CD4-positive, alpha-beta T cell treated with Interferon gamma for 1 hour (primary cell): Measurements from ENCODE around the gene RANBP1.
"Not testable (repeated sequence)": the region's sequence is repeated elsewhere in the genome, so short reads cannot be mapped to it uniquely, and the experiment has no call there.

ENCODE experiments used
- DNase-seq: peaks from one replicate; pipeline ENCODE4 v3.0.0-alpha.2; 2020

RANBP1 gene

DNA sequence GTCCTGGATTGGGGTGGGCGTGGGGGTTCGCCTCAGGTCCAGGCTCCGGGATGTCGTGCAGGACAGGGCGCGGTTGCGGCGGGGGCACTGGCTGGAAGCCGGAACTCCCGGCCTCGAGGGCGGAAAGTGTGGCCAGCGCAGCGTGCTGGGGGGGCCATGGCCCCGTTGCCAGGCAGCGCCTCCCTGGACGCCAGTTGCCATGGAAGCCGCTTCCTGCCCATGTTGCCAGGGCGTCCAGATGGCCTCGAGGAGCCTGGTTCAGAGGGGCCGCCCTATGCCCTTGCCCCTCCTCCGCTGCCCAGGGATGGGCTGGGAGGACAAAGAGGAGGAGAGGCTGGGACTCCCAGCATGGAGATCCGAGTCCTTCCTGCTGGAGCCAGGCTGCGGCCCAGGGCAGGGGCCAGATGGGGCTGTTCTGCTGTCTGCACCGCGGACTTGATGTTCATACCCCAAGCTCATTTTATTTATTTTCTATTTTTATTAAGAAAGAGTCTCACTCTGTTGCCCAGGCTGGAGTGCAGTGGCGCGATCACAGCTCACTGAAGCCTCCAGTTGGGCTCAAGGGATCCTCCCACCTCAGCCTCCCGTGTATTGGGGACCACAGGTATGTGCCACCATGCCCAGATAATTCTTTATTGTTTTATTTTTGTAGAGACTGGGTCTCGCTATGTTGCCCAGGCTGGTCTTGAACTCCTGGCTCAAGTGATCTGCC is 39.6 kb downstream of the RANBP1 start:
- no peak for DNase-seq

DNA sequence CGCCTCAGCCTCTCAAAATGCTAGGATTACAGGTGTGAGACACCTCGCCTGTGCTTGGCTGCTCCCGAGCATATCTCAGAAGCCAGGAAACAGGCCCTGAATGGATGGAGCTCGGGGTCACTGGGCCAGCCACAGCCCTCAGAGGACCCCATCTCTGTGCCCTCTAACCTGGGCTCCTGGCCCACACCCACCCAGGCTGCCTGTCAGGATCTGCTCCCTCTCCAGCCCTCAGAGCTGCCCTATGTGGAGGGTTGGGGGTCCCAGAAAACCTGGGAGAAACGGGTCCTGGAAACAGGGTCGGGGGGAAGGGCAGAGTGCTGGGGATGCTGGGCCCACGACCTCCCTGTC is 40.1 kb downstream of the RANBP1 start:
- no peak for DNase-seq

DNA sequence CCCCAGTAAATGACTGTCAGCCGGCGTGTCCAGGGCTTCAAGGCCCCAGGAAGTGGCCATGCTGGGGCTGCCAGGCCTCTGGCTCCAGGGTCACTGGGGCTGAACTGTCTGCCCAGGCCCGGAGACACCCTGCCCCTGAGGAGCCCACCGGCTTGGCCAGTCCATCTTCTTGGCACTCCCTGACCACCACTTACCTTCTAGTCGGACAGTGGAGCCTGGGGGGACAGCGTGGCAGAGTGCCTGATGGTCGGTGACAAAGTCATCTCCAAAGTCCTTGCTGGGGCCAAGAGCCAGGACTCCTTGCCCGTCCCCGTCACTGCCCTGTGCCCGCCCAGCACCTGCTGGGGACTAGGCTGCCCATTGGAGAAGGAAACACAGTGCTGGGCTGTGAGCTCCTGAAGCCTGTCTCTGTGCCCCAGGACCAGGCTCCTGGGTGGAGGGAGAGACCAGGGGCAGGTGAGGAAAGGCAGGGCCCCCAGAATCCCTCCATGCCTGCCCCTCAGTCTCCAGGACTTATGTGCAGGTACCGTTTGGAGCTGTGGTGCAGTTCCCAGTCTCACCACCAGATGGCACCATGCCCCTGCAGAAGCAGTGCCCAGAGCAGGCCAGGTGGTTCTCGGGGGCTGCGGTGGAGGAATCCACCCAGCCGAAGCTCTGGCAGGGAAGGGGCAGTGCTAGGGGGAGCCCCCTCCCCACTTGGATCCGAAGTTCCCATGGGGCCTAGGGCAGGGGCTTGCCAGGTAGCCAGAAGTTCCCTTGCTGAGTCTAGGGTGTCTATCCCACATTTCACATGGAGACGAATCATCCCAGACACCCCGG is 40.9 kb downstream of the RANBP1 start:
- DNase-seq: peak; percentile 84

DNA sequence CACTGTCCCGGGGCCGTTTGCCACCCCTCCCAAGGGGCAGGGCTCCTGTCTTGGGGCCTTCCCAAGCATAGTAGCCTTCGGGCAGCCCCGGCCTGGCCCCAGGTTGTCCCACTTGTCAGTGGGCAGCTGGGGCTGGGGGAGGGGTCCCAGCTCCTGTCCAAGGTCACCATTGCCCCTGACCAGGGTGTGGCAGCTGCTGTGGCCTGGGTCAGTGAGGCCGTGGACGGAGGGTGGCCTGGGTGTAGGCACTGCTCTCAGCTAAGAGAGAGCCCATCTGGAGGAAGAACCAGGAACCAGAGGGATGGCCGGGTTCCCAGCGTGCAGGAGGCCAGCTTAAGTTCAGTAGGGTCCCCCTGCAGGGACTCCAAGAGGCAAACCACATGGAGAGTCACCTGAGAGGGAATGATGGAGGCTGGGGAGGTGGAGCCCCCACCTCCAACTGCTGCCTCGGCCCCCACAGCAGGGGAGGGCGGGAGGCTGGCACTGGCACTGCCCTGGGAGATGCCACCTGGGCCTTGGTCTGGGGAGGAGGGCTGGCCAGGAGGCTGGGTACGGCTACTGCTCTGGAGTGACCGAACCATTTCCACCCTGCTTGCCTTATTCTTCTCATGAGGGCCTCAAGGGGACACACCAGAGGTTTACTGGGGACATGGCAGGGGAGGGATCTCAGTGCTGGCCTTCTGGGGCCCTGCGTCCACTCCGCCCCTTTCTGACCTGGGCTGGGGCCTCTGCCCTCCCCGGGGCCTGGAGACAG is 41.7 kb downstream of the RANBP1 start:
- DNase-seq: no peak

DNA sequence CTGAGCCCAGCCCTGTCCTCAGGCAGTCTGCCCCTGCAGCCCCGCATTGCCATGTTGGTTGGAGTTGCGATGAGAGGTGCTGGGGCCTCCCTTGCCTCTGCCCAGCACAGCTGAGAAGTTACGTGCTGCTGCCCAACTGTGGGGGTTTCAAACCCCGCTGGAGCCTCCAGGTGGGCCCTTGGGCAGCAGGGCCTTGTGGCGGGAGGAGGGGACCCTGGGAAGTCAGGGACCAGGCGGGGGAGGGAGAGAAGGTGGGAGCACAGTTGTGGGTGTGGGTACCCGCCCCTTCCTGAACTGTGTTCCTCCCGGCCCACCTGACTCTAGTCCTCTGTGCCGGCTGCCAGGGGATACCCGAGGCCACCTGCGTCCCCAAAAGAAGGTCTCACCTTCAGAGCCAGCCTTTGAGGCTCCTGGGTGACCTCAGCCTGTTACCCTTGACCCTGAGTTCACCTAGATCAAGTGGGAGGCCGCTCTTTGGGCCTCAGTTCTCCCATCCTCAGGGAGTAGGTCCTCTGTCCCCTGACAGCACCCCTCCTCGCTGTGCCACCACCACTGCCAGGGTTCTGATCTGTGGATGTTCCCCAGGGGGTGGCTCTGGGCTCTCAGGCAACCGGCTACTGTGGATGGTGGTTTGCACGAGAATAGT is 42.6 kb downstream of the RANBP1 start:
- DNase-seq: no peak

DNA sequence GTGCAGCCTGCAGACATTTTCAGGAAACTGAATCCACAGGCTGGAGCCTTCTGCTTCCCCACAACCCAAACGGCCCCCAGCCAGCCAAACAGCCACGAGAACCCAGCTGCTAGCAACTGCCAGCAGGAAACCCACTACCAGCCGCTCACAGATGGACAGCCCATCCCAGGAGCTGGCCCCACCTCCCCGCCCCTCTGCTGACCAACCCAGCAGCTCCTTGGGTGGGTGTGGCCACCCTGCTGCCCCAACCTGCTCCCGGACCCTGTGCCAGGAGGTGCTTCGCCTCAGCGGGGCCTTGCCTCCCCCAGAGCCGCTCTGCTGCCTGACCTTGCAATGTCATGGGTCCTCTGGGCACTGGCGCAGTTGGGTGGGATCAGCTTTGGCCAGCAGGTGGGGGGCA is 43.2 kb downstream of the RANBP1 start:
- DNase-seq: no peak

DNA sequence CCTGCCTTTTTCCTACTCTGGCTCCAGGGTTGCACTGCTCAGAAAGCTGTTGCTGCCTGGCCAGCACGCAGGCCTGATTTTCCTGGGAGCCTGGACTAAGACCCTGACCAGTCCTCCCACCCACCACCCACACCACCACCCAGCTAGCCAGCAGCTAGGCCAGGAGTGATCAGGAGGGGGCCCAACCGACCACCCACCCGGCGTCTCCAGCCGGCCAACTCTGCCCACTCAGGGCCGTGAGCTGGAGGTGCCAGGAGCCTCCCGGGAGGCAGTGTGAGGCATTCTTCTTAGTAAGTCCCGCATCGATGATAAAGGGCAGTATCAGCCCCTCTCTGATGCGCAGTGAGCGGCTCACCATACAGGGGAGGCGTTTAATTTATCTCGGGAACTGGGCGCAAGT is 43.6 kb downstream of the RANBP1 start:
- not testable (repeated sequence) for DNase-seq

DNA sequence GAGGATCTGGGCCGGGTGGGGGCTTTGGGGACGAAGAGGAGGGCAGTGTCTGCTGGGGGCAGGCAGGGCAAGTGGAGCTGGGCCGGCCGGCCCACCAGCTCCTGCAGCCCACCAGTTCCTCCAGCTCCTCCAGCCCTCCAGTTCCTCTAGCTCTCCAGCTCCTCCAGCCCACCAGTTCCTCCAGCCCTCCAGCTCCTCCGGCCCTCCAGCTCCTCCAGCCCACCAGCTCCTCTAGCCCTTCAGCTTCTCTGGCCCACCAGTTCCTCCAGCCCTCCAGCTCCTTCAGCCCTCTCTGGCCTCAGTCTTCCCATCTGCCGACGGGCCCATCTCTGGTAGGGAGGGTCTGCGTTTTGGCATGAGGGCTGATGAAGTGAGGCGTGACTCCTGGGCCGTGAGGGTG is 44.1 kb downstream of the RANBP1 start:
- no peak for DNase-seq

DNA sequence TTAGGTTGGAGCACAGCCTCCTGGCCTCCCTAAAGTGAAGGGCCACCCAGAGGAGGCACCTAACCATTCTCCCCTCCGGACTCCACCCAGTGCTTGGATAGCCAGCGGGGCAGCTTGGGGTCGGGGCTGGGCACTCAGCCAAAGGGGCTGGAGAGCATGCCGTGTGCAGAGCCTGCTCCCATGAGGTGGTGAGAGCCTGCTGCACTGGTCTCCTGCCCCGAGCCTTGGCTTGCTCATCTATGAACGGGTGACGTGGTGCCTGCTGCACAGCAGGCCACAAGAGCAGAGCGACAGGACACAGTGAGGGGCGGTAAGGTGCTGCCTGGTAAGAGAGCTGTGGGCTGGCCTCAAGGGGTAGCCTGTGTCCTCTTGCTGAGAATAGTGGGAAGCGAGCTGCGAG is 49.0 kb downstream of the RANBP1 start:
- DNase-seq: no peak

DNA sequence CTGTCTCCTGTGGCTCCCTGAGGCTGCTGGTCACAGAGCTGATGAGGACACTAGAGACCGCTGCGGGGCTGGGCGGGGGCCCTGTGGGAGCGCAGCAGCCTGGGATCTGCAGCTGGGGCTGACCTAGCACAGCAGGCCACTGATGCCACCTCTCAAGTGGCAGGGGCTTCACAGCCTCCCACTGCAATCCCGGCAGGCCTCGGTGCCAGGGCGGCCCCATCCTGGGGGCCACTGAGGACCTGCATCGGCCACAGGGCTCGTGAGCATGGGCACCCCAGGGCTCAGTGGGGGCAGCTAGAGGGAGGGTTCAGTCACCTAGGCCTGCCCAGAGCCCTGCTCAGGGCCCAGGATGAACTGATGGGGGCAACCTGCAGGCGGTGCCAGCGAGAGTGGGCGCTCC is 49.5 kb downstream of the RANBP1 start:
- no peak for DNase-seq

DNA sequence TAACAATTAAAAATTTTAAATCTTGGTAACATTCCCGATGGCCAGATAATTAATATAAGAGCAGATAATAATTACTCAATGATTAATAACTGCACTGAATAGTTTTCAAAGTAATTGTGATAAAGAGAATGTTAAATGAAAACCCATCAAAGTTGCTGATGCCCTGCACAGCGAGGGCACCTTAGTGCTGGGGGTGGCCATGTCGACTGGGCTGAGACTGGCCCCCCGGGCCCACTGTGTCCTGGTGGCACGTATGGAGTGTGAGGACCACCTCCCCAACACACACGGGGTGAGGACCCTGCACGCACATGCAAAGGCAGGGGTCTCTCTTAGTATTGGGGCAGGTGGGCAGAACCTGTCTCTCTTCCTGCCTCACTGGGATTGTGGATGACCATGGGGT is 50.0 kb downstream of the RANBP1 start:
- no peak for DNase-seq

DNA sequence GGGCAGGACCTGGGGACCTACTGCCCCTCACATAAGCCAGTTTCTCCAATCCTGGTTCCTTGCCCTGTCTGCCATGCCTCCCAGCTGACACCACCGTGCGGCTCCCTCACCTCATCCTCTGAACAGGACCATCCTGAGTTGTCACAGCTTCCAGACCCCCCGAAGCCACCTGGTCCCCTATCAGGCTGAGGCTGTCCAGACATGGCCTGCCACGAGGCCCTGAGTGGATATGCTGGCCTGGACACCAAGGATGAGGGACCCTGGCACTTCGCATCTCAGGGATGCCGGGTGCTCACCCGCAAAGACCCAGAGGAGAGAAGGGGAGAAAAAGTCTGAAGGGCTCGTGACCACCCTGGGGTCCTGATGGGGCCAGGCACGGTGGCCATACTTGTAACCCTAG is 50.8 kb downstream of the RANBP1 start:
- DNase-seq: no peak

DNA sequence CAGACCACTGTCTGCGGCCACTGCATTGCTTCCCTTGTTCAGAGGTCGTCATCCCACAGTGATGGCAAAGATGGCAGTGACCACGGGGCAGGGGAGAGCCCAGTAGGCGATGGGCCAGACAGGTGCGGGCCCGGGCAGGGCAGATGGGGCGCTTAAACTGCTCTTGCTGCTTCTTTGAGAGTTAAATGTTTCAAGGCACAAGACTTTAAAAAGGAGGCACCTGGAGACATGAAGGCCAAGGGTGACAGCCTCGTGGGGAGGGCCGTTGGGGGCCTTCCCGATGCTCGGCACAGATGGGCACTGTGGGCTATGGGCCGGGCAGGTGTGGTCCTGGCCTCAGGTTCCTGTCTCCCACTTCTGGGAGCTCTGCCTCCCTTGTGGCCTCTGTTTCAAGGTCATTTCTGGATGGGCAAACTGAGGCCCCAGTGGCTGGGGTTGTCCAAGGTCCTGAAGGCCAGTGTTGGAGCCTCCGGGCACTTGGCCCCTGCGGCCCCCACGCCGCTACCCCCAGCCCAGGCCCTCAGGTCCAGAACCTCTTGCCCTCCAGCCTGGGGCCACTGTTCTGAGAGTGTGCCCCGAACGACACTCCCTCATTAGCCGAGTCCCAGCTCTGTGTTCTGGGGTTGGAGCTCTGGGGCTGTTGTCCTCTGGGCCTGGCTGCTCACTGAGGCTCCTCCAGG is 51.9 kb downstream of the RANBP1 start:
- no peak for DNase-seq

DNA sequence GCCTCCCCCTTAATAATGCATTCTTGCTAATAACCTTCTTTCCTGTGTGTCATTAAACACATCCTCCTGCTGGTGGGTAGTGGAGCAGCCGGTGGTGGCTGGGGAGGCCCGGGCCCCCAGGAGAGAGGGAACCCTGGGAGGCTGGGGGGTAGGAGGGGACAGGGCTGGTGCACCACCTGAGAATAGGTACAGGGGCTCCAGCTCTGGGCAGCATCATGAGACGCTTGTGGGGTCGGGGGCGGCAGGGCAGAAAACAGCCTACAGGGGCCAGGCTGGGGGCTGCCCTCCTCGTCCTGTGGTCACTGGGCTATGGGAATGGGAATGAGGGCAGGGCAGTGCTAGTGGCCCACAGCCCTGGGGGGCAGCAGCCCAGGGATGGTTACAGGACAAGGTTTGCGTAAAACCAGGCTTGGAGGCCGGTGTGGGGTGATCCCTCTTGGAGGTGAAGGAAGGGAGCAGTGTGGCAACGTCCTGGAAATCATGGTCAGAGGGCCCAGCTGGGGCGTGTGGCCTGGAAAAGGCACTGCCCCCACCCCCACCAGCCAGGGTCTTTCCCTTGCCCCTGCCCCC is 53.4 kb downstream of the RANBP1 start:
- no peak for DNase-seq

DNA sequence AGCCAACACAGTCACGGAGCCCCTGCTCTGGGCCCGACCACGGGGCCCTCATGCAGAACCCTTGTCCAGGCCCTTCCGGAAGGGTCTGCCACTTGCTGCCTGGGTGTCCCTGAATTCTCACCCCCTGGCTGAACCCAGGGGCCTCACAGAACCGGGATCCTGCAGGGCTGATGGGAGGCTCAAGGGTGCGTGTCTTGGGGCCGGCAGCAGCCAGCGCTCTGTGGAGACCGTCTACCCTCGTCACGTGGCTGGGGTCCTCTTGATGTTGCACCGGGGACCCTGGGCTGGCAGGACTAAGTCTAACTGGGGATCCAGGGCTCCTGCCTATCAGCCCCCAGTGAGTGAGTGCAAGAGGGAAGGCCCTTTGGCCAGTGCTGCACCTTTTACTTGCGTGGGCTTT is 54.3 kb downstream of the RANBP1 start:
- no peak for DNase-seq

DNA sequence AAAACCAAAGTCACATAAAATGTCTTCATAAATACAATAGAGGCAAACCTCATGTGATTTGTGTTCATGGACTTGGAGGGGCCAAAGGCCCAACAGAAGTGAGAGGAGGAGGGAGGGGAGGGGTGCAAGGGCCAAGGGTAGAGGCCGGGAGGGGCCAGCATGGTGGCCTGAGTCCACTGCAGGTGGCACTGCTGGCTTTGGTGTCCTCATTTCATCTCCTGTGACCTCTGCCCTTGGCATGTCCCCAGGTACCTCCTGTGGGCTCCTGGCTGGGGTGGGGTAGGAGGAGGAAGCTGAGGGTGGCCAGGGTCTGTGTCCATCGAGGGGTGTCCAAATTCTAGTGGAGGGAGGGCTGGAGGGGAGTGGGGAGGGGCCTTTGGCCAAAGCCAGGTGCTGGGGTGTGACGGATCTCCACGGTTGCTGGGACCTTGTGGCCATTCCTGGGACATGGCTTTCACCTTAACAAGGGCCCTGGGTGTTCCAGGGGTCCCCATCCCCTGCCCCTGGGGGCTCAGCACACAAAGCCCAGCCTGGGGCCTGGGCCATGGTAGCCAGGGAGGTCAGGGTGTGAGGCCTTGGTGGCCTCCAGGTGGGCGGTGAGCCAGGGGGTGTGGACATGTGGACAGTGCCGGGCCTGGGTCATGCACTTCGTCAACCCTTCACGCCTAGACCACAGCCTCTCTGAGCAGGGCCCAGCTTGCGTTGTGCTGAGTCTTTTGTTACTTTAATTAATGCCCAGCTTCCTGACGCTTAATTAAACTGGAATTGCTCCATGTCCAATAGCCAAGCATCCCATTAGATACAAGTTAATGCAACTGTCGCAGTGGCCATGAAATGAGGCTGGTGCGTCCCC is 55.6 kb downstream of the RANBP1 start:
- no peak for DNase-seq

DNA sequence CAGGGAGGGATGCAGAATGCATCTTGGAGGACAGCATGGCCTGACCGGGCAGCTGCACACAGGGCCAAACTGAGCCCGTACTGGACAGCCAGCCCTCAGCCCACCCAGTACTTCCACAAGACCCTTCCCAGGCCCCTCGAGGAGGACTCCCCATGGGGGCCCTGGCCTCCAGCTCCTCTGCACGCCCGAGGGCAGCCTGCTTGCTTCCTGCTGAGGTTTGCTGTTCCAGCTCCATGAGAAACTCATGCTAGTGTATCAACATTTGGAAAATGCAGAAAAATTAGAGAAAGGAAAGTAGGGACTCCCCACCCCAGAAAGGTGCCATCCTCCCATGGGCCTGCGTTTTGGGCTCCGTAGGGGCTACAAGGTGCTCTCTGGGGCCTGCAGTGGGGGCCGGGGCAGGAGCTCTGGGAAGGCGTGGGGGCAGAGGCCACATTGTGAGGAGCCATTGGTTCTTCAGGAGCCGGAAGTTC is 56.3 kb downstream of the RANBP1 start:
- no peak for DNase-seq

DNA sequence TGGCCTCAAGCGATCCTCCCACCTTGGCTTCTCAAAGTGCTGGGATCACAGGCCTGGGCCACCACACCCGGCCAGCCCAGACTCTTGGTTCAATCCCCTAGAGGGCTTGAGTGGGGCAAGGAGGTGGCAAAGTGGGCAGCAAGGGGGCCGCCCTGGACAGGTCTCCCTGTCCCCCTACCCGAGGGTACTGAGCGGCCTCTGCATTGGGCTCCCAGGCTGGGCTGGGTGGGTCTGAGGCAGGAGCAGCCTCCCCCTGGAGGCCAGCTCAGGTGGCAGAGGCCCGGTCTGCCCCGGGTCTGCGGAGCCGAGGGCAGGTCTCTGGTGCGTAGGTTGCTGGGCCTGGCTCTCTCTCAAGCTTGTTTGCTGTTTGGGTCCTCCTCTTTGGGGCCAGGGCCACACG is 57.3 kb downstream of the RANBP1 start:
- DNase-seq: no peak

DNA sequence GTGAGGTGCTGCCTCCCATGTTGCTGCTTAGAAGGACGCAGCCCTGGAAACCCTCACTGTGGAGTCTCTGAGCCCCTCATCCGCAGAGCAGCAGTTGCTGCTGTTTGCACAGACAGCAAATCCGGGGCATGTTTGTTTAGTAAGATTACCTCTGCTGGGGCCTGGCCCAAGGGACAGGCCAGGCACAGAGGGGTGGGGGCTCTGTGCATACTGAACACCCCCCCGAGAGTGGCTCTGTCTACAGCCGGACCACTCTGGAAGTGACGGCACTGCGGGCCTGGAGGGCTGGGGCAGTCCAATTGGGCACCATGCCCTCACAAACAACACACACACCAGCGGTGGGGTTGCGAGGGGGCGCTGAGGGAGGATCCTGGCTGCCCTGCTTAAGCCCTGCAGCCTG is 57.9 kb downstream of the RANBP1 start:
- no peak for DNase-seq

DNA sequence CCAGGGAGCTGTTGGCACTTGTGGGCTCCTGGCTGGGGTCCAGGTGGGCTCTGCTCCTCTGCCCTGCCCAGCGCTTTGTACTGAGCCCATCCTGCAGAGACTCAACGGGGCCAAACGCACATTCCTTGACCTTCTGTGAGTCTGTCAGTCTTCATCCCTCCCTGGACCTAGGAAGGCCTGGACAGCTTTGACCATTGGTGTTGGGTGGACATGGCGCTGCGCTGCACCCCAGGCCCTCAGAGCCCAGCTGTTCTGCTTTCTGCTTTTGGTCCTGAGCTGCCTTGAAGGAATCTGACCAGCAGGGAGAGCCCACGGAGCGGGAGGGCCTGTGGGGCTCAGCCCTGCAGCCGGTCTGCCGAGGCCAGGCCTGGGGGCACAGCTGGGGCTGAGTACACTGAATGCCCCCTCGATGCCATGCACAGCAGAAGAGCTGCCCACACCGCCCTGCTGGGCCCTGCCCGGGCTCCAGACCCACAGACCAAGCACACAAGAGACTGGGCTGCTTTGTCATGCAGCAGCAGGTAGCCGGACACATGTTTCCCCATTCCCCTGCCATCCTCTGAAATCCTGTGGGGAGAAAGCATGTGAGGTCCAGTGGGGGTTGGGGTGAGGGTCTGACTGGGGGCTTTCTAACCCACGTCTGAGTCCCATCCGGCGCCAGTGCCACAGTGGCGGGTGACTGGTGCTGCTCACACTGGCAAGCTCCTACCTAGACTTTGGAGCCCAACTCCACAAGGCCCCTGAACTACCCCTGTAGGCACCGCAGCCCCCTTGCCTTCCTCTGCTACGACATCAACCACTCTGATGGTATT is 59.1 kb downstream of the RANBP1 start:
- DNase-seq: no peak

DNA sequence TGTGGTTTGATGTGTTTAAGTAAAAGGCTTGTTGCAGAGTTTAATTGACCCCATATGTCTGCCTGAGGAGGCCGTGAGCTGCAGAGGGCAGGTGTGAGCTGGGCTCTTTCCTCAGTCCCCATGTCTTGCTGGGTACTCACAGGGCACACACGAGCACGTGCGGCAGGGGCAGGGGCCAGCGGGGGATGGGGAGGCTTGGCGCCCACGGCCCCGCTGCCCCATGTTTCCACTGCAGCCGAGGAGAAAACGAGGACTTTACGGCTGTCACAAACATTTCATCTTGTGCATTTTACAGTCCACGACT is 59.6 kb downstream of the RANBP1 start:
- DNase-seq: no peak
